Colonic mucosa (tissue), 4 donors: ENCODE measurements around the gene RPL18. TPM values are rescaled to one million over a fixed set of nuclear protein-coding genes. Genes with fewer than 3 reads are reported as not detected.

Source experiments
- DNase-seq: peaks from one replicate; pipeline ENCODE4 v3.0.0-alpha.2; 2020
- H3K27ac ChIP-seq: fragments of 200-600 bp; one replicate; pipeline ENCODE4 v1.8.0; 2021
- H3K27me3 ChIP-seq: fragments of 200-600 bp; one replicate; pipeline ENCODE4 v1.8.0; 2021
- H3K36me3 ChIP-seq: fragments of 200-600 bp; one replicate; pipeline ENCODE4 v1.8.0; 2021
- H3K4me1 ChIP-seq: fragments of 200-600 bp; one replicate; pipeline ENCODE4 v1.8.0; 2021; ENCODE audit warnings: mild to moderate bottlenecking
- H3K4me3 ChIP-seq: fragments of 200-600 bp; one replicate; pipeline ENCODE4 v1.8.0; 2021
- H3K9ac ChIP-seq, 2 donors: one replicate each; pipeline ENCODE4 v1.7.0; 2013; ENCODE audit warnings: control low read depth in 2 of 2, low read depth in 2 of 2, low read length in 2 of 2
- H3K9me3 ChIP-seq: fragments of 200-600 bp; one replicate; pipeline ENCODE4 v1.8.0; 2021
- CTCF ChIP-seq: fragments of 200-600 bp; IDR thresholded peaks from one replicate; pipeline ENCODE4 v1.8.0; 2022; ENCODE audit warnings: antibody characterized with exemption, mild to moderate bottlenecking
- intact Hi-C: fragments of 100-400 bp; cut with DNase I; formaldehyde crosslinking; loops from one replicate; pipeline ENCODE4 v1.14.1; 2022
- total RNA-seq, 2 donors: library from RNA; stranded (reverse); fragmentation: NEBNext Ultra II Directional in 1 of 2; extraction: Animal tissue kit (Norgen Biotek cat#: 25700) in 1 of 2; gene quantifications; one replicate each; pipeline ENCODE4 v1.2.1, GENCODE V29; 2021
- donor health status: healthy.
- donor health status: DM: no; HTN: no; CAD: no.
- donor health status: DM: no; HTN: no; CAD: no.

RPL18 gene
- total RNA-seq, 2 donors from 2014 or later = 1,499 to 1,736 TPM

- peak overlapping the region; percentile 85 for H3K27ac ChIP-seq
- intact Hi-C loops = no loop called here
- H3K9me3 ChIP-seq = no peaks in the 10 kb centered on the region
- H3K9ac ChIP-seq = peak overlapping the region; percentile 48 to 57
- peaks cover 47% of the 10 kb centered on the region for H3K4me1 ChIP-seq
- no peak overlapping the region for H3K4me3 ChIP-seq
- no peaks in the 10 kb centered on the region for H3K27me3 ChIP-seq
- no peak for TF ChIP-seq CTCF
- H3K36me3 ChIP-seq = no peaks in the 10 kb centered on the region
- DNase-seq = no peak
Observed at GRCh38 chr19:48631225-48631624, 12.2 kb upstream of the RPL18 start.

DNA sequence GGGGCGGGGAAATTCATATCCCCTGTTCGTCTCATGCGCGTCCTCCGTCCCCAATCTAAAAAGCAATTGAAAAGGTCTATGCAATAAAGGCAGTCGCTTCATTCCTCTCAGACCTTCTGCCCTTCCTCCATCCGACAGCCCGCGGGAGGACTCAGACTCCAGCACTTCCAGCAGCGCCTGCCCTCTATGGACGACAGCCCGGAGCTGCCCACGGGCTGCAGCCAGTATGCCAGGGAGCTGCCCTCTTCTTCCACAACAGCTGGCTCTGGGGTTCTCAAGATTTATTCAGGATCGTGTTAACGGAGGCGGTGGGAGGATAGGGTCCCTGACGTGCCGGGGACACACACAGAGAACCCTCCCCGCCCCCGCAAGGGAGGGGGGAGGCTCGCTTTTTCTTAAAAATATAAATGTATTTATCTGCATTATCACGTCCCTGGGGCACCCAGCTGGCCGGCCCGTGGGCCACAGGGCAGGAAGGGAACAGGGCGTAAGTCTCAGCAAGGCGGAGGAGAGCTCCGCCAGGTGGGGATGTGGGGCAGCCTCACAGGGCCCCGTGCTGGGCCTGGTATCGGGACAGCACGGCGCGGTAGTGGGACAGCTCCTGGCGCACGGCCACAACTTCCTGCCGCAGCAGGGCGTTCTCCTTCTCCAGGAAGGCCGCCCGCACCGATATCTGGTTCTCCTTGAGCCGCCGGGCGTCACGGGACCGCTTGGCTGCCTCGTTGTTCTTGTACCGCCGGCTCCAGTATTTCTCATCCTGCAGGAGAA lies 11.5 kb upstream of the RPL18 start:
- intact Hi-C loops = no loop called here
- Histone ChIP-seq H3K9me3 (no peaks in the 10 kb centered on the region), H3K36me3 (no peaks in the 10 kb centered on the region), H3K9ac (peak overlapping the region; percentile 48 to 57), H3K4me3 (peak overlapping the region; percentile 8), H3K27ac (peak overlapping the region; percentile 85), H3K27me3 (no peaks in the 10 kb centered on the region), H3K4me1 (peaks cover 47% of the 10 kb centered on the region)
- TF ChIP-seq CTCF = no peak
- peak; percentile 69 for DNase-seq

GRCh38 chr19:48629599-48630295 lies 10.8 kb upstream of the RPL18 start:
- no peaks in the 10 kb centered on the region for H3K27me3 ChIP-seq
- intact Hi-C loops = no loop called here
- H3K9ac ChIP-seq = peak overlapping the region; percentile 48 to 57
- peak overlapping the region; percentile 85 for H3K27ac ChIP-seq
- peak overlapping the region; percentile 8 for H3K4me3 ChIP-seq
- TF ChIP-seq CTCF = no peak
- DNase-seq = peak; percentile 92
- no peaks in the 10 kb centered on the region for H3K36me3 ChIP-seq
- peaks cover 42% of the 10 kb centered on the region for H3K4me1 ChIP-seq
- H3K9me3 ChIP-seq = no peaks in the 10 kb centered on the region

GRCh38 chr19:48629297-48629598 lies 10.3 kb upstream of the RPL18 start:
- no peaks in the 10 kb centered on the region for H3K27me3 ChIP-seq
- TF ChIP-seq CTCF = no peak
- no peak for DNase-seq
- no peaks in the 10 kb centered on the region for H3K36me3 ChIP-seq
- peak overlapping the region; percentile 85 for H3K27ac ChIP-seq
- H3K9ac ChIP-seq = no peak overlapping the region
- H3K4me1 ChIP-seq = peaks cover 40% of the 10 kb centered on the region
- no peaks in the 10 kb centered on the region for H3K9me3 ChIP-seq
- H3K4me3 ChIP-seq = no peak overlapping the region
- intact Hi-C loops = no loop called here

GRCh38 chr19:48628486-48629296 lies 9.7 kb upstream of the RPL18 start:
- Histone ChIP-seq H3K9ac (peak overlapping the region in 1 of 2 donors; percentile 67), H3K27me3 (no peaks in the 10 kb centered on the region), H3K27ac (peak overlapping the region; percentile 85), H3K4me1 (peaks cover 35% of the 10 kb centered on the region), H3K4me3 (no peak overlapping the region), H3K36me3 (no peaks in the 10 kb centered on the region), H3K9me3 (no peaks in the 10 kb centered on the region)
- intact Hi-C loops = no loop called here
- no peak for TF ChIP-seq CTCF
- DNase-seq = no peak
